ENCODE data around the gene CLTC.

DNA sequence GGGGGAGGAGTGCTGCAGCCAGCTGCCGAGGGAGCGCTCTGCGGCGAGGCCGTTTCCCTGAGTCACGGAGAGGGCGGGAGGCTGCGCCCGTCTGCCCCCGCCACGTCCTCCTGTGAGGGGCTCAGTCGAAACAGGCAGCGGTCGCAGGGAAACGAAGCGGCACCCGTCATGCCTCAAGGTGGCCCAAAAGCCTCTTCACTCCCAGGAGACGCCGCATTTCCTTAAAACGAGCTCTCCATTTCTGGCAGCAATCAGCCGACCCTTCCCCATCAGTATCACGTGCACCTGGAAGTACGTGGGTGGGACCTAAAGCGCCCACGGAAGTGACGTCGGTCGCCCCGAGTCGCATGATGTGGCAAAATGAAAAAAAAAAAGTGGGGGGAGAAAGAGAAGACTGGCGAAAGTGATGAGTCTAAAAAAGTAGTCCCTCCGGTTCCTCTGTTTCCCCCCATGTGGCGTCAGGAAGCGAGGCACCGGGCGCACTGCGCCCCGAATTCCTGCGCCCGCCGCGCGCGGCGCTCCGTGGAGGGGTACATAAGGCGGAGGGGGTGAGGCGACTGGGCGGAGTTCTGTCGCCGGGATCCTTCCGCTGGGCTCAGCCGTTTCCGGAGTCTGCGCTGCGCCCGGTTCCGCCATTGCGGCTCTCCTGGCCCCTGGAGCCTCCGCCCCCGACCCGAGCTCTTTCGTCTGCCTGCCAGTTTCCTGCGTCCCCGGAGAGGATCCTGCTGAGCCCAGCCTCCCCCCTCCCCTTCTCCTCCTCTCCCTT lies at the start of gene CLTC:
- TF ChIP-seq ELF4 (IDR thresholded peaks at IDR 0.05) (peak; percentile 88), SUZ12 (IDR thresholded peaks at IDR 0.05) (no peak), SP1 (IDR thresholded peaks at IDR 0.05) (no peak), TARDBP (IDR thresholded peaks at IDR 0.05) (peak; percentile 57; the same call in 1 of the 2 replicates)
